Loucy (cell line): Measurements from ENCODE around the gene PLEK.

Experiments used
- EZH2phosphoT487 ChIP-seq: fragments of 200-600 bp; IDR thresholded peaks from 2 replicates; pipeline ENCODE4 v1.6.1; 2018; ENCODE audit warnings: antibody characterized with exemption, mild to moderate bottlenecking, moderate library complexity, borderline replicate concordance
- TF ChIP-seq, protein P1 (sequence below): fragments of 200-600 bp; sonication (generic); conservative IDR thresholded peaks from 2 replicates; pipeline ENCODE4 v1.5.1; 2014; ENCODE audit warnings: mild to moderate bottlenecking, antibody characterized with exemption, low read length

GRCh38 chr2:68318914-68319397 lies 46.1 kb upstream of the PLEK start:
- TF ChIP-seq, protein P1, sequence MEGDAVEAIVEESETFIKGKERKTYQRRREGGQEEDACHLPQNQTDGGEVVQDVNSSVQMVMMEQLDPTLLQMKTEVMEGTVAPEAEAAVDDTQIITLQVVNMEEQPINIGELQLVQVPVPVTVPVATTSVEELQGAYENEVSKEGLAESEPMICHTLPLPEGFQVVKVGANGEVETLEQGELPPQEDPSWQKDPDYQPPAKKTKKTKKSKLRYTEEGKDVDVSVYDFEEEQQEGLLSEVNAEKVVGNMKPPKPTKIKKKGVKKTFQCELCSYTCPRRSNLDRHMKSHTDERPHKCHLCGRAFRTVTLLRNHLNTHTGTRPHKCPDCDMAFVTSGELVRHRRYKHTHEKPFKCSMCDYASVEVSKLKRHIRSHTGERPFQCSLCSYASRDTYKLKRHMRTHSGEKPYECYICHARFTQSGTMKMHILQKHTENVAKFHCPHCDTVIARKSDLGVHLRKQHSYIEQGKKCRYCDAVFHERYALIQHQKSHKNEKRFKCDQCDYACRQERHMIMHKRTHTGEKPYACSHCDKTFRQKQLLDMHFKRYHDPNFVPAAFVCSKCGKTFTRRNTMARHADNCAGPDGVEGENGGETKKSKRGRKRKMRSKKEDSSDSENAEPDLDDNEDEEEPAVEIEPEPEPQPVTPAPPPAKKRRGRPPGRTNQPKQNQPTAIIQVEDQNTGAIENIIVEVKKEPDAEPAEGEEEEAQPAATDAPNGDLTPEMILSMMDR, result no peak
- no peak for TF ChIP-seq EZH2phosphoT487
